DND-41 (cell line): ENCODE measurements around the gene CBR1.

Experiments
- ATAC-seq: fragments of 200-7000 bp; cut with Tn5 transposase; 3 replicates; pipeline ENCODE4 v1.9.1; 2021; ENCODE audit warnings: low read depth; ENCODE audit not compliant: insufficient read depth
- DNase-seq: peaks from one replicate; pipeline ENCODE4 v3.0.0-alpha.2; 2020
- H2AFZ ChIP-seq: 2 replicates; pipeline ENCODE4 v1.6.0; 2012; ENCODE audit warnings: low read depth, low read length
- H3K27ac ChIP-seq: 2 replicates; pipeline ENCODE4 v1.5.1; 2012; ENCODE audit warnings: low read length, inconsistent platforms
- H3K27me3 ChIP-seq: fragments of 200-600 bp; sonication (generic); 2 replicates; pipeline ENCODE4 v1.6.0; 2012; ENCODE audit warnings: low read length, mild to moderate bottlenecking, inconsistent platforms; ENCODE audit not compliant: insufficient read depth, poor library complexity
- H3K36me3 ChIP-seq: 2 replicates; pipeline ENCODE4 v1.5.1; 2012; ENCODE audit warnings: low read length, inconsistent platforms; ENCODE audit not compliant: insufficient read depth
- H3K4me1 ChIP-seq: 2 replicates; pipeline ENCODE4 v1.5.1; 2012; ENCODE audit warnings: mild to moderate bottlenecking, low read length; ENCODE audit not compliant: insufficient read depth
- H3K4me2 ChIP-seq: 2 replicates; pipeline ENCODE4 v1.6.0; 2012; ENCODE audit warnings: mild to moderate bottlenecking, moderate library complexity, low read length, inconsistent platforms; ENCODE audit not compliant: insufficient read depth
- H3K4me3 ChIP-seq, 2 experiments: fragments of 200-600 bp in 1 of 2; shearing (Covaris generic) in 1 of 2; 2 replicates each; pipeline ENCODE4 v1.5.1; 2012 to 2016; ENCODE audit warnings: inconsistent platforms in 2 of 2, low read length in 2 of 2, mild to moderate bottlenecking in 2 of 2, low read depth in 1 of 2, moderate library complexity in 1 of 2
- H3K79me2 ChIP-seq: 2 replicates; pipeline ENCODE4 v1.6.0; 2012; ENCODE audit warnings: low read length, inconsistent platforms; ENCODE audit not compliant: insufficient read depth
- H3K9ac ChIP-seq: 2 replicates; pipeline ENCODE4 v1.6.0; 2012; ENCODE audit warnings: low read depth, mild to moderate bottlenecking, inconsistent platforms, low read length, moderate library complexity
- H3K9me3 ChIP-seq: 2 replicates; pipeline ENCODE4 v1.5.1; 2012; ENCODE audit warnings: low read length, moderate library complexity, mild to moderate bottlenecking, inconsistent platforms; ENCODE audit not compliant: insufficient read depth, severe bottlenecking
- H4K20me1 ChIP-seq: 2 replicates; pipeline ENCODE4 v1.6.0; 2012; ENCODE audit warnings: low read length; ENCODE audit not compliant: insufficient read depth
- EZH2 ChIP-seq: IDR thresholded peaks from 3 replicates; pipeline ENCODE4 v1.6.1; 2012; ENCODE audit warnings: borderline replicate concordance, low read depth, mild to moderate bottlenecking, moderate library complexity, low read length, inconsistent platforms; ENCODE audit not compliant: severe bottlenecking
- TF ChIP-seq, protein P1 (sequence below): IDR thresholded peaks from 2 replicates; pipeline ENCODE4 v1.5.1; 2012; ENCODE audit warnings: borderline replicate concordance, low read length, moderate library complexity, mild to moderate bottlenecking; ENCODE audit not compliant: poor library complexity, severe bottlenecking; ENCODE audit errors: extremely low read depth

The CBR1 gene

DNA sequence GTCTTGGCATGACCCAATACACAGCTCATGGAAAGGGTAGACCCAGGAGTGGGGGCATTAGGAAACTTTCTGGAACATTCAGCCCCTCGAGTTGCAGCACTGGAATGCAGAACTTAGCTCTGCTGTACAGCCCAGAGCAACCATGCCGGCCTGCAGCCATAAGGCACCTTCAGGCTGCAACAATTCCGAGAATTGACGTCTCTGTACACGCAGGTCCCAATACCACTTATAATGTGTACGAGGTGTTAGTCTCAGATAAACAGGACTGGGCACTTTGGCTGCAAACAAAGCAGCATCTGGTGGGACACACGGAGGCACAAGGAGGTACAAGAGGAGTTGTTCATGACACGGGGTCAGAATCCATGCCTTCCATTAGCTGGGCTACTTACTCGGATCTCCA lies 7.9 kb downstream of the CBR1 start:
- TF ChIP-seq EZH2: no peak
- TF ChIP-seq, protein P1, sequence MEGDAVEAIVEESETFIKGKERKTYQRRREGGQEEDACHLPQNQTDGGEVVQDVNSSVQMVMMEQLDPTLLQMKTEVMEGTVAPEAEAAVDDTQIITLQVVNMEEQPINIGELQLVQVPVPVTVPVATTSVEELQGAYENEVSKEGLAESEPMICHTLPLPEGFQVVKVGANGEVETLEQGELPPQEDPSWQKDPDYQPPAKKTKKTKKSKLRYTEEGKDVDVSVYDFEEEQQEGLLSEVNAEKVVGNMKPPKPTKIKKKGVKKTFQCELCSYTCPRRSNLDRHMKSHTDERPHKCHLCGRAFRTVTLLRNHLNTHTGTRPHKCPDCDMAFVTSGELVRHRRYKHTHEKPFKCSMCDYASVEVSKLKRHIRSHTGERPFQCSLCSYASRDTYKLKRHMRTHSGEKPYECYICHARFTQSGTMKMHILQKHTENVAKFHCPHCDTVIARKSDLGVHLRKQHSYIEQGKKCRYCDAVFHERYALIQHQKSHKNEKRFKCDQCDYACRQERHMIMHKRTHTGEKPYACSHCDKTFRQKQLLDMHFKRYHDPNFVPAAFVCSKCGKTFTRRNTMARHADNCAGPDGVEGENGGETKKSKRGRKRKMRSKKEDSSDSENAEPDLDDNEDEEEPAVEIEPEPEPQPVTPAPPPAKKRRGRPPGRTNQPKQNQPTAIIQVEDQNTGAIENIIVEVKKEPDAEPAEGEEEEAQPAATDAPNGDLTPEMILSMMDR: no peak
- DNase-seq (no peak), ATAC-seq (no peak)
- Histone ChIP-seq H3K27me3 (peaks cover 7% of the 10 kb centered on the region), H2AFZ (no peak overlapping the region), H3K79me2 (no peaks in the 10 kb centered on the region), H3K4me3 (no peak overlapping the region), H3K9ac (no peak overlapping the region), H3K36me3 (no peaks in the 10 kb centered on the region), H4K20me1 (no peaks in the 10 kb centered on the region), H3K27ac (no peak overlapping the region), H3K4me1 (no peaks in the 10 kb centered on the region), H3K4me2 (no peak overlapping the region), H3K9me3 (no peaks in the 10 kb centered on the region)

DNA sequence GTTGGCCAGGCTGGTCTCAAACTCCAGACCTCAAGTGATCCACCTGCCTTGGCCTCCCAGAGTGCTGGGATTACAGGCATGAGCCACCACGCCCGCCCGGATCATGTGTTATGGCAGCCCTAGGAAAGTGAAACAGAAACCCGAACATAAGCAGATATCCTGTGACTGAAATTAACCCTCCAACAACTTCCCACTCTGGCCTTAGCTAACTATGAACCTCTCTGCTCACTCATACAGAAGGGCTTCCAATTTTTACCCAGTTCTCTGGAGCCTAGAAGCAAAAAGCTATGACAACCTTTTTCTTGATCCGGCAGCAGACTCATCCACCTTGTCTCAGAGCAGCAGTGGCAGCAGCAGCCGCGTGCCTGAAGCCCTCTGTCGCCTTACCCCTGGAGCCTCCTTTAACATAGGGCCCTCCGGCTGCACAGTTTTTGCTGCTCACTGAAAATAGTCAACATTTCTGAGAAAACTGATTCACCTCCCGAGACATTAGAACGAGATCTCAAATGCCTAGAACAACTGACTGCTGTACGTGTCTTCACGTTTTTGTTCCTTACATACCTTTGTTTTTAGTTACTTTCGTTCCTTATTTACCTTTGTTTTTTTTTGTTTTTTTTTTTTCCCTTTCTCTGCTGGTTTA lies 9.3 kb downstream of the CBR1 start:
- ATAC-seq (peak; percentile 48; the same call in 1 of the 3 replicates), DNase-seq (no peak)
- H3K9ac ChIP-seq: no peak overlapping the region
- no peaks in the 10 kb centered on the region for H3K36me3 ChIP-seq
- no peaks in the 10 kb centered on the region for H3K9me3 ChIP-seq
- no peak overlapping the region for H3K4me3 ChIP-seq
- TF ChIP-seq EZH2: no peak
- TF ChIP-seq, protein P1: no peak
- no peaks in the 10 kb centered on the region for H3K79me2 ChIP-seq
- H3K27ac ChIP-seq: no peak overlapping the region
- H2AFZ ChIP-seq: no peak overlapping the region
- H3K4me1 ChIP-seq: no peaks in the 10 kb centered on the region
- peaks cover 7% of the 10 kb centered on the region for H3K27me3 ChIP-seq
- H3K4me2 ChIP-seq: no peak overlapping the region
- no peaks in the 10 kb centered on the region for H4K20me1 ChIP-seq

DNA sequence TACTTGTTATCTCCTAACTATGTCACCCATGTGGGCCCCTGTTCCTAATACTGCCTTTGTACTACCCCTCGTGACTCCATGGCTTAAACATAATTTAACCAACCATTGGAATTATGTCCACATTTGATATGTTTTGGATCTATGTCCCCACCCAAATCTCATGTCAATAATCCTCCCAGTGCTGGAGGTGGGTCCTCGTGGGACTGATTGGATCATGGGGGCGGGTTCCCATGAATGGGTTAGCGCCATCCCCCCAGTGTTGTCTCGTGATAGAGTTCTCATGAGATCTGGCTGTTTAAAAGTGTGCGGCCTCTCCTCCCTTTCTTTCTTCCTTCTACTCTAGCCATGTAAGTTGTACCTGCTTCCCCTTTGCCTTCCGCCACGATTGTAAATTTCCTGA lies 9.8 kb downstream of the CBR1 start:
- no peaks in the 10 kb centered on the region for H3K9me3 ChIP-seq
- H2AFZ ChIP-seq: no peak overlapping the region
- H3K27me3 ChIP-seq: peaks cover 7% of the 10 kb centered on the region
- H3K79me2 ChIP-seq: no peaks in the 10 kb centered on the region
- no peaks in the 10 kb centered on the region for H3K36me3 ChIP-seq
- H3K4me1 ChIP-seq: no peaks in the 10 kb centered on the region
- no peaks in the 10 kb centered on the region for H4K20me1 ChIP-seq
- ATAC-seq (no peak), DNase-seq (no peak)
- H3K27ac ChIP-seq: no peak overlapping the region
- H3K4me2 ChIP-seq: no peak overlapping the region
- TF ChIP-seq, protein P1: no peak
- TF ChIP-seq EZH2: no peak
- no peak overlapping the region for H3K9ac ChIP-seq
- H3K4me3 ChIP-seq: no peak overlapping the region

DNA sequence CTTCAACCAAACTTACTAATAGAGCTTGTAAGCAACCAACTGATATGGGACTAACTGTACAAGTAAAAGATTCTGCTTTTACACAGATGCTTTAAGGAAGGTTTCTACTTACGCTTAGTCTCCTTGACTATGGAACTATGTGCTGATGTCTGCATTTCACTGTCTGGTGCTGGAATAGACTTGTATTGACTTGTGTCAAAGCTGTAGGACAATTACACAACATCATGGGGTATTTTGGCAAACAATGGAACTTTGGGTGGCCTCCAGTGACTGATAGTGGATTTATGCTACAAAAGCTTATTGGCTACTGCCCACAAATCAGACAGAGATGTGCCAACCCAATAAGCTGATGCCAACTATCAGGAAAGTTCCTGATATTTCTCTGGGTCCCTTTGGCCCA lies 10.6 kb downstream of the CBR1 start:
- no peak overlapping the region for H2AFZ ChIP-seq
- no peak overlapping the region for H3K9ac ChIP-seq
- no peaks in the 10 kb centered on the region for H4K20me1 ChIP-seq
- no peaks in the 10 kb centered on the region for H3K9me3 ChIP-seq
- H3K4me3 ChIP-seq: no peak overlapping the region
- no peak for ATAC-seq
- no peak overlapping the region for H3K27ac ChIP-seq
- no peaks in the 10 kb centered on the region for H3K4me1 ChIP-seq
- no peak for TF ChIP-seq EZH2
- TF ChIP-seq, protein P1: no peak
- H3K36me3 ChIP-seq: no peaks in the 10 kb centered on the region
- no peaks in the 10 kb centered on the region for H3K79me2 ChIP-seq
- no peak for DNase-seq
- no peak overlapping the region for H3K4me2 ChIP-seq
- peaks cover 5% of the 10 kb centered on the region for H3K27me3 ChIP-seq
